BJ (cell line): ENCODE measurements around the gene RIPK1. TPM values are rescaled to one million over a fixed set of nuclear protein-coding genes. Genes with fewer than 3 reads are reported as not detected.
"Not testable (repeated sequence)": the region's sequence is repeated elsewhere in the genome, so short reads cannot be mapped to it uniquely, and the experiment has no call there.

Experiments
- CTCF ChIA-PET: fragments of 350-600 bp; formaldehyde crosslinking; extraction: SDS; loops from one replicate; lab custom pipeline; 2021; ENCODE audit warnings: antibody characterized with exemption, inconsistent platforms; lab: Yijun Ruan, JAX
- POLR2A ChIA-PET: fragments of 300-600 bp; sonication (Branson Sonifier 250); formaldehyde crosslinking; extraction: SDS; loops from one replicate; lab custom pipeline; 2021; ENCODE audit warnings: antibody characterized with exemption; lab: Charles Lee
- DNase-seq: peaks from one replicate; pipeline ENCODE4 v3.0.0-alpha.2; 2011; ENCODE audit warnings: low read depth
- H3K27me3 ChIP-seq: 2 replicates; pipeline ENCODE4 v1.6.0; 2011; ENCODE audit warnings: low read length; ENCODE audit not compliant: control insufficient read depth, insufficient read depth
- H3K36me3 ChIP-seq: 2 replicates; pipeline ENCODE4 v1.5.1; 2011; ENCODE audit warnings: low read length; ENCODE audit not compliant: control insufficient read depth, insufficient read depth
- H3K4me3 ChIP-seq: 2 replicates; pipeline ENCODE4 v1.5.1; 2011; ENCODE audit warnings: low read depth, mild to moderate bottlenecking, control low read depth, low read length
- CTCF ChIP-seq: IDR thresholded peaks from 2 replicates; pipeline ENCODE4 v1.5.1; 2011; ENCODE audit warnings: low read depth, mild to moderate bottlenecking, control low read depth, inconsistent platforms, low read length, moderate library complexity; ENCODE audit not compliant: insufficient read depth
- polyA plus RNA-seq: library from polyadenylated mRNA; depleted of rRNA; stranded (reverse); fragments of >200 nt; gene quantifications from 2 replicates; pipeline ENCODE4 v1.2.3, GENCODE V29; 2011

The RIPK1 gene
- polyA plus RNA-seq, 1 experiment: 19.5 TPM

- no peak for TF ChIP-seq CTCF
- no peak overlapping the region for H3K4me3 ChIP-seq
- DNase-seq: no peak
- ChIA-PET POLR2A (no interaction called here), CTCF (interaction anchor here (0.8 to 2.8 kb wide), 3 partner anchors 59 to 106 kb away, joined by 3 to 11 read pairs (median 3); partner anchors contain the start of gene NQO2)
- H3K27me3 ChIP-seq: no peaks in the 10 kb centered on the region
- H3K36me3 ChIP-seq: no peaks in the 10 kb centered on the region
These were observed 9.3 kb upstream of the RIPK1 start for GRCh38 chr6:3058957-3059356.

- DNase-seq, POLR2A ChIA-PET, H3K4me3 ChIP-seq, H3K27me3 ChIP-seq, H3K36me3 ChIP-seq: not testable (repeated sequence)
- CTCF ChIA-PET: interaction anchor here (2.8 kb wide), 1 partner anchor 60 kb away, joined by 11 read pairs; the partner anchor contains the start of gene NQO2
These were observed 8.2 kb upstream of the RIPK1 start for GRCh38 chr6:3060092-3060491.

GRCh38 chr6:3061501-3061941, 6.8 kb upstream of the RIPK1 start:
- H3K36me3 ChIP-seq: no peaks in the 10 kb centered on the region
- TF ChIP-seq CTCF: 0 out of 2 replicates have a peak, but pooled peaks have one; percentile 12
- CTCF ChIA-PET: interaction anchor here (0.5 to 2.7 kb wide), 6 partner anchors 9 to 78 kb away, joined by 3 to 10 read pairs (median 4); no protein-coding TSS in a partner anchor
- POLR2A ChIA-PET: no interaction called here
- no peaks in the 10 kb centered on the region for H3K27me3 ChIP-seq
- no peak for DNase-seq
- H3K4me3 ChIP-seq: no peak overlapping the region

GRCh38 chr6:3063340-3063732, 5.0 kb upstream of the RIPK1 start:
- ChIA-PET POLR2A (interaction anchor here (0.5 to 1.3 kb wide), 4 partner anchors 64 to 349 kb away, joined by 3 to 4 read pairs (median 3); no protein-coding TSS in a partner anchor), CTCF (interaction anchor here (2.7 kb wide), 1 partner anchor 61 kb away, joined by 10 read pairs; no protein-coding TSS in a partner anchor)
- DNase-seq, H3K27me3 ChIP-seq, H3K36me3 ChIP-seq: not testable (repeated sequence)
- H3K4me3 ChIP-seq: peak overlapping the region; percentile 71

- H3K4me3 ChIP-seq: peak overlapping the region; percentile 71
- no peaks in the 10 kb centered on the region for H3K27me3 ChIP-seq
- CTCF ChIA-PET: interaction anchor here (0.7 to 2.7 kb wide), 2 partner anchors 42 to 62 kb away, joined by 3 to 10 read pairs; no protein-coding TSS in a partner anchor
- H3K36me3 ChIP-seq: no peaks in the 10 kb centered on the region
- POLR2A ChIA-PET: interaction anchor here (0.5 to 1.3 kb wide), 5 partner anchors 42 to 348 kb away, joined by 3 to 4 read pairs (median 3); no protein-coding TSS in a partner anchor
- peak; percentile 73 for DNase-seq
- 0 out of 2 replicates have a peak, but pooled peaks have one; percentile 15 for TF ChIP-seq CTCF
These were observed 4.3 kb upstream of the RIPK1 start for GRCh38 chr6:3063733-3064700.

- POLR2A ChIA-PET: interaction anchor here (0.6 kb wide), 1 partner anchor 53 kb away, joined by 8 read pairs; no protein-coding TSS in a partner anchor
- no peak for TF ChIP-seq CTCF
- no peak overlapping the region for H3K4me3 ChIP-seq
- CTCF ChIA-PET: no interaction called here
- no peak for DNase-seq
- no peaks in the 10 kb centered on the region for H3K27me3 ChIP-seq
- H3K36me3 ChIP-seq: no peaks in the 10 kb centered on the region
These were observed 3.3 kb downstream of the RIPK1 start for GRCh38 chr6:3071568-3071967.
